GM18507 (cell line): ENCODE data around the gene DDTL.

Source experiments
- DNase-seq: peaks from one replicate; pipeline ENCODE4 v3.0.0; 2011; ENCODE audit warnings: low read depth; ENCODE audit not compliant: insufficient read length; ENCODE audit errors: extremely low spot score
- FAIRE-seq: peaks from 2 replicates; lab custom pipeline; 2011; peaks lifted over from hg19 to GRCh38; lab: Jason Lieb, UNC

Gene DDTL

GRCh38 chr22:24002272-24002671 is 35.6 kb downstream of the DDTL start:
- DNase-seq (no peak), FAIRE-seq (no peak)

- DNase-seq (no peak), FAIRE-seq (no peak)
These were observed 36.2 kb downstream of the DDTL start for GRCh38 chr22:24002851-24003250.

GRCh38 chr22:24003887-24004286 is 37.2 kb downstream of the DDTL start:
- DNase-seq (no peak), FAIRE-seq (no peak)

- DNase-seq (no peak), FAIRE-seq (no peak)
These were observed 38.5 kb downstream of the DDTL start, which contains the start of gene GSTT4 for GRCh38 chr22:24005201-24005600. Gene GSTT4, minus strand, starts transcription at chr22:24005453. Its CDS starts 97 bp downstream, at chr22:24005356.

- DNase-seq (no peak), FAIRE-seq (no peak)
These were observed 39.7 kb downstream of the DDTL start for GRCh38 chr22:24006207-24006913.

- FAIRE-seq (no peak), DNase-seq (no peak)
These were observed 40.2 kb downstream of the DDTL start for GRCh38 chr22:24006914-24007214.

GRCh38 chr22:24007253-24008021 is 40.7 kb downstream of the DDTL start:
- no peak for FAIRE-seq
- no peak for DNase-seq

- no peak for FAIRE-seq
- DNase-seq, result no peak
These were observed 41.3 kb downstream of the DDTL start for GRCh38 chr22:24008022-24008283.

- DNase-seq (no peak), FAIRE-seq (no peak)
These were observed 41.9 kb downstream of the DDTL start for GRCh38 chr22:24008381-24009226.

GRCh38 chr22:24009227-24010017 is 42.7 kb downstream of the DDTL start:
- DNase-seq (no peak), FAIRE-seq (no peak)

- FAIRE-seq, result no peak
- DNase-seq, result no peak
These were observed 43.3 kb downstream of the DDTL start for GRCh38 chr22:24010018-24010391.

GRCh38 chr22:24011735-24012068 is 45.0 kb downstream of the DDTL start:
- FAIRE-seq, result no peak
- DNase-seq, result no peak

- FAIRE-seq, result no peak
These were observed 49.5 kb downstream of the DDTL start for GRCh38 chr22:24016156-24016555.

GRCh38 chr22:24021304-24021703 is 54.6 kb downstream of the DDTL start:
- FAIRE-seq (no peak), DNase-seq (no peak)

More at GRCh38 chr22:24016156-24016555, 49.5 kb downstream of the DDTL start:
- DNase-seq, result no peak
